RKO (cell line): ENCODE results near the gene SSX2B.
"Not testable (repeated sequence)": the region's sequence is repeated elsewhere in the genome, so short reads cannot be mapped to it uniquely, and the experiment has no call there.

Experiments
- DNase-seq: peaks from one replicate; pipeline ENCODE4 v3.0.0-alpha.2; 2016; ENCODE audit warnings: low spot score

Gene SSX2B, protein sequence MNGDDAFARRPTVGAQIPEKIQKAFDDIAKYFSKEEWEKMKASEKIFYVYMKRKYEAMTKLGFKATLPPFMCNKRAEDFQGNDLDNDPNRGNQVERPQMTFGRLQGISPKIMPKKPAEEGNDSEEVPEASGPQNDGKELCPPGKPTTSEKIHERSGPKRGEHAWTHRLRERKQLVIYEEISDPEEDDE

DNA sequence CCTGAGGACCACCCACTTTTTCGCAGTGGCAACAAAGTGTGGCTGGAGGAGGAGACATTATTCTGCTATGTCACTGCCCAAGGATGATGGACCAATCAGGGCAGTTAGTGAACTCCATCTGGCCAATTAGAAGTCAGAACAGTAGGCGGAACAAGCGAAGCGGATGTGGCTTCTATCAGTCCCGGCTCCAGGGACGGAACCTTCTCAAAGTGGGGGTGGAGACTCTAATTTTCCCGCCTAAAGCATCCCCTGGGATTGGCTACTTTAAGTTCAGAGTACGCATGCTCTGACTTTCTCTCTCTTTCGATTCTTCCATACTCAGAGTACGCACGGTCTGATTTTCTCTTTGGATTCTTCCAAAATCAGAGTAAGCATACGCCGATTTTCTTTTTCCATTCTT lies at the start of gene SSX2B:
Gene SSX2B (plus strand): TSS at position 301 of the 400 bp plus-strand sequence. CDS start 1,429 bp downstream, outside the sequence.
- not testable (repeated sequence) for DNase-seq

DNA sequence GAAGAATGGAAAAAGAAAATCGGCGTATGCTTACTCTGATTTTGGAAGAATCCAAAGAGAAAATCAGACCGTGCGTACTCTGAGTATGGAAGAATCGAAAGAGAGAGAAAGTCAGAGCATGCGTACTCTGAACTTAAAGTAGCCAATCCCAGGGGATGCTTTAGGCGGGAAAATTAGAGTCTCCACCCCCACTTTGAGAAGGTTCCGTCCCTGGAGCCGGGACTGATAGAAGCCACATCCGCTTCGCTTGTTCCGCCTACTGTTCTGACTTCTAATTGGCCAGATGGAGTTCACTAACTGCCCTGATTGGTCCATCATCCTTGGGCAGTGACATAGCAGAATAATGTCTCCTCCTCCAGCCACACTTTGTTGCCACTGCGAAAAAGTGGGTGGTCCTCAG lies 44.0 kb upstream of the SSX2B start, which contains the start of gene SSX2:
Gene SSX2 (minus strand): TSS at position 101 of the 400 bp plus-strand sequence. CDS start 1,429 bp downstream, outside the sequence.
- not testable (repeated sequence) for DNase-seq

DNA sequence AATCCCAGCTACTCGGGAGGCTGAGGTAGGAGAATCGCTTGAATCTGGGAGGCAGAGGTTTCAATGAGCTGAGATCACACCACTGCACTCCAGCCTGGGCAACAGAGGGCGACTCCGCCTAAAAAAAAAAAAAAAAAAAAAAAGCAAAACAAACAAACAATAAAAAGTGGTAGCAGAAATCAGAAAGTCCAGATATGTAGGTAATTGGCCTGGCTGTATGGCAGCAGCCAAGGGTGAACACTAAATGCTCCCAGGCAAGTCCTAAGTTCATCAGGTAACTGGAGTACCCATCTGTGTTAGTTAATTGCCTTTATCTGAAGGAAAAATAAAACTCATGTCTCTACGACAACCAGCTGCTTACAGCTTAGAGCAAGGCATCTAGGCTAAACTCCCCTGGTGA lies 14.9 kb downstream of the SSX2B start:
- not testable (repeated sequence) for DNase-seq

DNA sequence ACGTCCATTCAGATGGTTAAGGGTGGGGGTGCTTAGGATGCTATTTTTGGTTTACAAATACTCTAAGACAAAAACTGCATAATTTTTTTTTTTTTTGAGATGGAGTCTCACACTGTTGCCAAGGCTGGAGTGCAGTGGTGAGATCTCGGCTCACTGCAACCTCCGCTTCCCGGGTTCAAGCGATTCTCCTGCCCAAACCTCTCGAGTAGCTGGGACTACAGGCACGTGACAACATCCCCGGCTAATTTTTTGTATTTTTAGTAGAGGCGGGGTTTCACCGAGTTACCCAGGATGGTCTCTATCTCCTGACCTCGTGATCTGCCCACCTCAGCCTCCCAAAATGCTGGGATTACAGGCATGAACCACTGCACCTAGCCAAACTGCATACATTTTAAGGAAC lies 22.5 kb downstream of the SSX2B start:
- DNase-seq: not testable (repeated sequence)

DNA sequence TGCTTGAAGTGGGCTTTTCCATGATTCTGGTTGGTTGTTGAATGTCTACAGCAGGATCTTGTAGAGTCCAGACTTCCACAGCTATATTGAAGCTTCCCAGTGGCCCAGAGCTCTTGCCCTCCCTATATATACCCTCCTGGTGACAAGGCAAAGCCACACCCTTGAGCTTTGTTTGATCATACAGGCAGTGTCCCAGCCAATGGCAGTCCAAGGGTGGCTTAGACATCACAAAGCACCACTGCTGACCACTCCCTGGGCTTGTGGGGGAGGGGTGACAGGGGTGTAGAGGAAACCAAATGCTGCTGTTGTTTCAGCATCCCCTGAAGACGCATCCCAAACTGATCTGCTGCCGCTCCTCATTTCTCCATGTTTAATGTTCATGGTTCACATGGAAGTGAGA lies 46.3 kb downstream of the SSX2B start, which contains the start of gene SPANXN5:
Gene SPANXN5 (minus strand): TSS at position 101 of the 400 bp plus-strand sequence. CDS start 79 bp downstream, at position 22.
- not testable (repeated sequence) for DNase-seq

DNA sequence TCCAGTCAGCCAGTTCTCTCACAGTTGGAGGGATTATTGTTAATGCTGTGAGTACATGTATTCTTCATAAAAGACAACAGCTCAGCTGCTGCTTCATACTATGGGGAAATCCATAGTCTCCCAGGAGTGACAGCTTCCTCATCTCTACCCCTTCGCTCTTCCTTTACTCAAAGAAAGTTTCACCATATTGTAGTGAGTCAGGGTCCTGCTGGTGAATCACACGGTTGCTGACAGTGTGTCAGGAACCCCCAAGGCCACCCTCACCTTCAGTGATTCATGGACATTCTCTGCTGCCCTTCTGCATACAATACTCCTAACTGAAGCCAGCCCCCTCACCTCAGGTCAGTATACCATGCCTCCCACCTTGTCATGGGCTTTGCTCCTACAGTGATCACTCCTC lies 53.8 kb downstream of the SSX2B start:
- not testable (repeated sequence) for DNase-seq
